H9 (cell line): ENCODE results near the gene MAP4K3. TPM values are rescaled to one million over a fixed set of nuclear protein-coding genes. Genes with fewer than 3 reads are reported as not detected.

Source experiments
- DNase-seq: peaks from one replicate; pipeline ENCODE4 v3.0.0-alpha.2; 2017
- H2AFZ ChIP-seq: one replicate; pipeline ENCODE4 v1.6.1; 2013; ENCODE audit warnings: mild to moderate bottlenecking, low read length, control low read depth, moderate library complexity
- H2AK5ac ChIP-seq: 2 replicates; pipeline ENCODE4 v1.6.1; 2013; ENCODE audit warnings: low read length, control low read depth, mixed read lengths; ENCODE audit not compliant: insufficient read length
- H2BK120ac ChIP-seq: one replicate; pipeline ENCODE4 v1.6.1; 2013; ENCODE audit warnings: low read depth, mild to moderate bottlenecking, low read length, control low read depth, inconsistent platforms; ENCODE audit not compliant: poor library complexity, severe bottlenecking
- H2BK12ac ChIP-seq: 2 replicates; pipeline ENCODE4 v1.6.1; 2013; ENCODE audit warnings: low read length, control low read depth, mixed read lengths, low read depth; ENCODE audit not compliant: insufficient read length
- H2BK15ac ChIP-seq: 2 replicates; pipeline ENCODE4 v1.6.1; 2013; ENCODE audit warnings: low read depth, low read length, control low read depth
- H2BK20ac ChIP-seq: one replicate; pipeline ENCODE4 v1.6.1; 2013; ENCODE audit warnings: low read depth, mild to moderate bottlenecking, low read length, control low read depth, inconsistent platforms; ENCODE audit not compliant: poor library complexity, severe bottlenecking
- H2BK5ac ChIP-seq: 2 replicates; pipeline ENCODE4 v1.6.1; 2013; ENCODE audit warnings: low read length, control low read depth, mixed read lengths; ENCODE audit not compliant: insufficient read length
- H3K14ac ChIP-seq: 2 replicates; pipeline ENCODE4 v1.6.1; 2013; ENCODE audit warnings: low read length, control low read depth; ENCODE audit not compliant: insufficient read depth
- H3K18ac ChIP-seq: 2 replicates; pipeline ENCODE4 v1.6.1; 2013; ENCODE audit warnings: low read depth, mild to moderate bottlenecking, mixed read lengths, low read length, control low read depth; ENCODE audit not compliant: insufficient read length
- H3K23ac ChIP-seq: 2 replicates; pipeline ENCODE4 v1.6.1; 2013; ENCODE audit warnings: low read length, control low read depth, mixed read lengths, low read depth; ENCODE audit not compliant: insufficient read length
- H3K23me2 ChIP-seq: 2 replicates; pipeline ENCODE4 v1.6.1; 2013; ENCODE audit warnings: low read depth, mild to moderate bottlenecking, mixed read lengths, low read length, control low read depth; ENCODE audit not compliant: insufficient read length, poor library complexity, severe bottlenecking
- H3K27ac ChIP-seq: 2 replicates; pipeline ENCODE4 v1.5.1; 2013; ENCODE audit warnings: low read length, control low read depth, mixed read lengths, low read depth; ENCODE audit not compliant: insufficient read length
- H3K27me3 ChIP-seq: 2 replicates; pipeline ENCODE4 v1.6.1; 2013; ENCODE audit warnings: low read length, control low read depth, inconsistent platforms; ENCODE audit not compliant: insufficient read depth
- H3K4ac ChIP-seq: 2 replicates; pipeline ENCODE4 v1.6.1; 2013; ENCODE audit warnings: low read depth, mild to moderate bottlenecking, control low read depth, inconsistent platforms, low read length, moderate library complexity
- H3K4me1 ChIP-seq: 2 replicates; pipeline ENCODE4 v1.6.1; 2013; ENCODE audit warnings: low read length, control low read depth, inconsistent platforms; ENCODE audit not compliant: insufficient read depth
- H3K4me2 ChIP-seq: 2 replicates; pipeline ENCODE4 v1.6.1; 2013; ENCODE audit warnings: low read length, control low read depth, mixed read lengths; ENCODE audit not compliant: insufficient read length, insufficient read depth
- H3K56ac ChIP-seq: 2 replicates; pipeline ENCODE4 v1.6.1; 2013; ENCODE audit warnings: low read depth, mild to moderate bottlenecking, mixed read lengths, low read length, control low read depth; ENCODE audit not compliant: insufficient read length
- H3K79me1 ChIP-seq: 2 replicates; pipeline ENCODE4 v1.6.1; 2013; ENCODE audit warnings: low read depth, mild to moderate bottlenecking, moderate library complexity, low read length, control low read depth, inconsistent platforms; ENCODE audit not compliant: insufficient read depth, poor library complexity, severe bottlenecking
- H3K79me2 ChIP-seq: 2 replicates; pipeline ENCODE4 v1.6.1; 2013; ENCODE audit warnings: low read length, control low read depth, inconsistent platforms; ENCODE audit not compliant: insufficient read depth
- H3K9ac ChIP-seq: 2 replicates; pipeline ENCODE4 v1.6.1; 2013; ENCODE audit warnings: low read length, control low read depth, mixed read lengths; ENCODE audit not compliant: insufficient read length; ENCODE audit errors: extremely low read depth
- H3K9me3 ChIP-seq: one replicate; pipeline ENCODE4 v1.6.1; 2013; ENCODE audit warnings: low read depth, low read length, inconsistent platforms; ENCODE audit not compliant: control insufficient read depth
- H3T11ph ChIP-seq: one replicate; pipeline ENCODE4 v1.6.1; 2013; ENCODE audit warnings: mild to moderate bottlenecking, low read length, control low read depth, inconsistent platforms
- H4K20me1 ChIP-seq: one replicate; pipeline ENCODE4 v1.6.1; 2013; ENCODE audit not compliant: control insufficient read depth, insufficient read length, insufficient read depth
- H4K5ac ChIP-seq: 2 replicates; pipeline ENCODE4 v1.6.1; 2013; ENCODE audit warnings: low read depth, mild to moderate bottlenecking, mixed read lengths, low read length, control low read depth; ENCODE audit not compliant: insufficient read length
- H4K8ac ChIP-seq: replicated peaks from 2 replicates; pipeline ENCODE4 v1.6.1; 2013; ENCODE audit warnings: low read length, control low read depth, mixed read lengths, low read depth; ENCODE audit not compliant: insufficient read length
- H4K91ac ChIP-seq: 2 replicates; pipeline ENCODE4 v1.6.1; 2013; ENCODE audit warnings: low read depth, mild to moderate bottlenecking, moderate library complexity, mixed read lengths, low read length, control low read depth; ENCODE audit not compliant: insufficient read length
- H3K27ac Mint-ChIP-seq, 3 experiments: 2 replicates in 2 of 3; 3 replicates in 1 of 3; pipeline ENCODE4 v1.8.0; 2020 to 2021; ENCODE audit warnings: mixed read lengths in 3 of 3, mild to moderate bottlenecking in 1 of 3, moderate library complexity in 1 of 3
- H3K27me3 Mint-ChIP-seq: 2 replicates; pipeline ENCODE4 v1.8.0; 2021; ENCODE audit warnings: low read depth, mild to moderate bottlenecking, moderate library complexity, mixed read lengths
- H3K36me3 Mint-ChIP-seq, 3 experiments: 2 replicates in 2 of 3; 3 replicates in 1 of 3; pipeline ENCODE4 v1.8.0; 2020 to 2021; ENCODE audit warnings: low read depth in 3 of 3, mixed read lengths in 3 of 3; ENCODE audit not compliant: insufficient read depth in 1 of 3
- H3K4me1 Mint-ChIP-seq, 2 experiments: 2 replicates each; pipeline ENCODE4 v1.8.0; 2020; ENCODE audit warnings: mixed read lengths in 2 of 2
- H3K4me3 Mint-ChIP-seq, 2 experiments: 2 replicates in 1 of 2; 3 replicates in 1 of 2; pipeline ENCODE4 v1.8.0; 2020 to 2021; ENCODE audit warnings: mild to moderate bottlenecking in 2 of 2, mixed read lengths in 2 of 2, moderate library complexity in 1 of 2
- H3K9me3 Mint-ChIP-seq, 2 experiments: 2 replicates in 1 of 2; 3 replicates in 1 of 2; pipeline ENCODE4 v1.8.0; 2020; ENCODE audit warnings: mild to moderate bottlenecking in 2 of 2, mixed read lengths in 2 of 2, moderate library complexity in 1 of 2
- CTCF ChIP-seq: fragments of 200-600 bp; sonication (generic); conservative IDR thresholded peaks from 3 replicates; pipeline ENCODE4 v1.8.0; 2021; ENCODE audit warnings: antibody characterized with exemption, mild to moderate bottlenecking
- WGBS: extraction: QIAGEN DNeasy Blood & Tissue Kit; methylation state at CpG from one replicate; pipeline ENCODE4 v1.1.7; 2013; ENCODE audit warnings: missing lambda C conversion rate, low lambda C conversion rate, mixed read lengths; ENCODE audit not compliant: insufficient read length; ENCODE audit errors: extremely low coverage; 5-methylcytosine and 5-hydroxymethylcytosine counted together
- total RNA-seq: library from RNA; stranded (reverse); gene quantifications from 2 replicates; pipeline ENCODE4 v1.2.1, GENCODE V29; 2021

The MAP4K3 gene
- total RNA-seq, 1 experiment from 2014 or later, result 37.9 TPM

GRCh38 chr2:39405364-39405763 lies 31.7 kb downstream of the MAP4K3 start:
- no peak for TF ChIP-seq CTCF
- H3K9me3 ChIP-seq, result no peaks in the 10 kb centered on the region
- no peak overlapping the region for H2BK20ac ChIP-seq
- H2BK120ac ChIP-seq, result no peak overlapping the region
- H3K23ac ChIP-seq, result no peak overlapping the region
- no peak overlapping the region for H2AFZ ChIP-seq
- Mint-ChIP-seq H3K27me3 (no peaks in the 10 kb centered on the region), H3K27ac (peak overlapping the region in 1 of 3 experiments; percentile 90; a peak in 2 of 7 replicates), H3K36me3 (peaks cover 0 to 3% (median 0%) of the 10 kb centered on the region in 3 experiments; a peak in 2 of 7 replicates), H3K4me3 (no peak overlapping the region; a peak in 1 of 5 replicates), H3K4me1 (peaks cover 73 to 80% of the 10 kb centered on the region in 2 experiments), H3K9me3 (no peaks in the 10 kb centered on the region)
- H3K79me1 ChIP-seq, result peaks cover 7% of the 10 kb centered on the region
- peaks cover 17% of the 10 kb centered on the region; the same call in 1 of the 2 replicates for H3K4me1 ChIP-seq
- no peak overlapping the region for H2AK5ac ChIP-seq
- no peak overlapping the region for H4K5ac ChIP-seq
- H2BK15ac ChIP-seq, result no peak overlapping the region
- H2BK5ac ChIP-seq, result no peak overlapping the region
- no peaks in the 10 kb centered on the region for H4K20me1 ChIP-seq
- H3K27me3 ChIP-seq, result no peaks in the 10 kb centered on the region
- no peaks in the 10 kb centered on the region for H3K23me2 ChIP-seq
- no peak overlapping the region for H3K56ac ChIP-seq
- peaks cover 48% of the 10 kb centered on the region; the same call in 1 of the 2 replicates for H3K79me2 ChIP-seq
- H4K91ac ChIP-seq, result no peak overlapping the region
- no peak overlapping the region for H3K4ac ChIP-seq
- no peak for DNase-seq
- peak overlapping the region; percentile 18 for H2BK12ac ChIP-seq
- WGBS, result no CpG with 5 or more reads among the region's 4 CpGs
- H3K4me2 ChIP-seq, result no peak overlapping the region
- H3K27ac ChIP-seq, result no peak overlapping the region
- H3T11ph ChIP-seq, result no peak overlapping the region
- H3K18ac ChIP-seq, result peak overlapping the region; percentile 53
- H4K8ac ChIP-seq, result no peak overlapping the region
- no peak overlapping the region for H3K9ac ChIP-seq
- H3K14ac ChIP-seq, result peak overlapping the region; percentile 35; the same call in 1 of the 2 replicates
